B cell (primary cell): ENCODE data around the gene THADA. TPM values are rescaled to one million over a fixed set of nuclear protein-coding genes. Genes with fewer than 3 reads are reported as not detected.

ENCODE experiments used
- ATAC-seq: fragments of 200-7000 bp; cut with Tn5 transposase; one replicate; pipeline ENCODE4 v1.10.0; 2021; ENCODE audit warnings: low read depth, mild to moderate bottlenecking, moderate number of reproducible peaks, moderate library complexity
- CTCF ChIA-PET: fragments of 350-600 bp; sonication (Branson Sonifier 250); formaldehyde crosslinking; loops from one replicate; lab custom pipeline; 2021; ENCODE audit warnings: antibody characterized with exemption, inconsistent platforms; lab: Charles Lee
- POLR2A ChIA-PET: fragments of 350-600 bp; sonication (Branson Sonifier 250); formaldehyde crosslinking; loops from one replicate; lab custom pipeline; 2021; ENCODE audit warnings: antibody characterized with exemption; lab: Charles Lee
- DNase-seq: peaks from one replicate; pipeline ENCODE4 v3.0.0; 2013
- H2AFZ ChIP-seq: 2 replicates; pipeline ENCODE4 v1.6.1; 2012; ENCODE audit warnings: mild to moderate bottlenecking, low read depth, low read length; ENCODE audit not compliant: insufficient read depth, poor library complexity, severe bottlenecking
- H3K27ac ChIP-seq, 2 donors: 1 replicate in 1 of 2; 2 replicates in 1 of 2; pipeline ENCODE4 v1.5.1; 2012 to 2013; ENCODE audit warnings: low read length in 2 of 2, mild to moderate bottlenecking in 2 of 2, moderate library complexity in 1 of 2
- H3K27me3 ChIP-seq, 4 experiments: fragments of 200-600 bp in 1 of 4; sonication (generic) in 1 of 4; replicated peaks in 1 of 4; 1 replicate in 2 of 4; 2 replicates in 2 of 4; pipeline versions ENCODE4 v1.6.1 to v1.7.0; 2013 to 2016; ENCODE audit warnings: low read length in 3 of 4, mild to moderate bottlenecking in 2 of 4, mixed read lengths in 1 of 4, moderate library complexity in 1 of 4; ENCODE audit not compliant: insufficient read depth in 4 of 4, control insufficient read depth in 3 of 4; ENCODE audit errors: control extremely low read depth in 1 of 4
- H3K36me3 ChIP-seq, 2 experiments: replicated peaks in 1 of 2; 1 replicate in 1 of 2; 2 replicates in 1 of 2; pipeline versions ENCODE4 v1.6.1 to v1.7.1; 2013; ENCODE audit warnings: low read length in 1 of 2; ENCODE audit not compliant: insufficient read depth in 2 of 2, control insufficient read depth in 1 of 2; ENCODE audit errors: control extremely low read depth in 1 of 2, extremely low read depth in 1 of 2
- H3K4me1 ChIP-seq, 2 donors: fragments of 200-600 bp in 1 of 2; sonication (generic) in 1 of 2; 1 replicate in 1 of 2; 2 replicates in 1 of 2; pipeline versions ENCODE4 v1.5.1 to v1.6.1; 2013 to 2017; ENCODE audit warnings: low read length in 2 of 2; ENCODE audit not compliant: control insufficient read depth in 2 of 2, insufficient read depth in 2 of 2
- H3K4me2 ChIP-seq: replicated peaks from 2 replicates; pipeline ENCODE3; 2012; ENCODE audit warnings: mild to moderate bottlenecking, low read depth, low read length; ENCODE audit not compliant: poor library complexity, severe bottlenecking
- H3K4me3 ChIP-seq, 5 experiments: fragments of 200-600 bp in 1 of 5; sonication (generic) in 1 of 5; 1 replicate in 3 of 5; 2 replicates in 2 of 5; pipeline versions ENCODE4 v1.5.1 to v1.7.0; 2011 to 2016; ENCODE audit warnings: low read length in 4 of 5, mild to moderate bottlenecking in 4 of 5, low read depth in 2 of 5, control low read depth in 1 of 5, moderate library complexity in 1 of 5; ENCODE audit not compliant: insufficient read depth in 1 of 5; ENCODE audit errors: control extremely low read depth in 1 of 5, extremely low read depth in 1 of 5
- H3K79me2 ChIP-seq: fragments of 200-600 bp; sonication (generic); one replicate; pipeline ENCODE4 v1.6.0; 2016; ENCODE audit warnings: low read length; ENCODE audit not compliant: control insufficient read depth, insufficient read depth
- H3K9ac ChIP-seq: fragments of 200-600 bp; sonication (generic); 2 replicates; pipeline ENCODE4 v1.6.1; 2017; ENCODE audit warnings: mild to moderate bottlenecking, low read length, moderate library complexity
- H3K9me3 ChIP-seq, 3 donors: one replicate each; pipeline versions ENCODE4 v1.6.1 to v1.7.1; 2013; ENCODE audit warnings: low read length in 2 of 3; ENCODE audit not compliant: control insufficient read depth in 2 of 3, insufficient read depth in 1 of 3; ENCODE audit errors: control extremely low read depth in 1 of 3
- H4K20me1 ChIP-seq: 2 replicates; pipeline ENCODE4 v1.6.0; 2012; ENCODE audit warnings: mild to moderate bottlenecking, low read length; ENCODE audit not compliant: insufficient read depth, control insufficient read depth, poor library complexity, severe bottlenecking
- H3K27ac Mint-ChIP-seq: one replicate; pipeline ENCODE4 v1.8.0; 2021; ENCODE audit warnings: mixed read lengths
- H3K27me3 Mint-ChIP-seq: one replicate; pipeline ENCODE4 v1.8.0; 2021; ENCODE audit warnings: mixed read lengths
- H3K4me1 Mint-ChIP-seq: one replicate; pipeline ENCODE4 v1.8.0; 2021; ENCODE audit warnings: mixed read lengths
- H3K4me3 Mint-ChIP-seq: one replicate; pipeline ENCODE4 v1.8.0; 2021; ENCODE audit warnings: mixed read lengths
- H3K9me3 Mint-ChIP-seq: one replicate; pipeline ENCODE4 v1.8.0; 2022; ENCODE audit warnings: mixed read lengths; ENCODE audit not compliant: insufficient read depth
- EZH2 ChIP-seq: IDR thresholded peaks from 2 replicates; pipeline ENCODE4 v1.6.1; 2012; ENCODE audit warnings: borderline replicate concordance, low read depth, mild to moderate bottlenecking, moderate library complexity, low read length; ENCODE audit not compliant: insufficient read depth, poor library complexity, severe bottlenecking
- WGBS: methylation state at CpG from one replicate; pipeline ENCODE4 v1.1.5; 2013; ENCODE audit warnings: missing lambda C conversion rate; ENCODE audit not compliant: insufficient coverage; 5-methylcytosine and 5-hydroxymethylcytosine counted together
- intact Hi-C: fragments of 100-400 bp; cut with micrococcal nuclease; formaldehyde crosslinking; loops from one replicate; pipeline ENCODE4 v1.10.0; 2022
- polyA plus RNA-seq: library from polyadenylated mRNA; depleted of rRNA; stranded (reverse); fragments of >200 nt; gene quantifications from 2 replicates; pipeline ENCODE4 v1.2.3, GENCODE V29; 2012
- total RNA-seq, 2 donors: library from RNA; stranded (reverse); fragments of 120-200 nt in 1 of 2; gene quantifications; 1 replicate in 1 of 2; 2 replicates in 1 of 2; pipeline versions ENCODE4 v1.2.3 to v1.2.4, GENCODE V29; 2013 to 2022
- TF ChIP-seq, protein P1 (sequence below): fragments of 200-600 bp; IDR thresholded peaks from one replicate; pipeline ENCODE4 v1.8.0; 2022; ENCODE audit warnings: antibody characterized with exemption, mild to moderate bottlenecking

THADA gene
- total and polyA plus RNA-seq, 2 donors (not counting 1 experiment from before 2014, with no cell fraction given), result 17.6 to 48.5 TPM

- intact Hi-C loops, result no loop called here
- ATAC-seq (no peak), DNase-seq (no peak)
- Histone ChIP-seq H3K79me2 (no peaks in the 10 kb centered on the region), H3K4me1 (peaks cover 15 to 16% of the 10 kb centered on the region in 2 donors), H3K27ac (no peak overlapping the region), H3K4me2 (no peak overlapping the region), H3K4me3 (no peak overlapping the region), H4K20me1 (no peaks in the 10 kb centered on the region), H3K27me3 (peaks cover 0 to 36% (median 23%) of the 10 kb centered on the region in 4 experiments), H3K36me3 (no peaks in the 10 kb centered on the region), H2AFZ (no peak overlapping the region), H3K9me3 (peaks cover 0 to 11% (median 4%) of the 10 kb centered on the region in 3 donors), H3K9ac (no peak overlapping the region)
- TF ChIP-seq EZH2, result no peak
- TF ChIP-seq, protein P1, sequence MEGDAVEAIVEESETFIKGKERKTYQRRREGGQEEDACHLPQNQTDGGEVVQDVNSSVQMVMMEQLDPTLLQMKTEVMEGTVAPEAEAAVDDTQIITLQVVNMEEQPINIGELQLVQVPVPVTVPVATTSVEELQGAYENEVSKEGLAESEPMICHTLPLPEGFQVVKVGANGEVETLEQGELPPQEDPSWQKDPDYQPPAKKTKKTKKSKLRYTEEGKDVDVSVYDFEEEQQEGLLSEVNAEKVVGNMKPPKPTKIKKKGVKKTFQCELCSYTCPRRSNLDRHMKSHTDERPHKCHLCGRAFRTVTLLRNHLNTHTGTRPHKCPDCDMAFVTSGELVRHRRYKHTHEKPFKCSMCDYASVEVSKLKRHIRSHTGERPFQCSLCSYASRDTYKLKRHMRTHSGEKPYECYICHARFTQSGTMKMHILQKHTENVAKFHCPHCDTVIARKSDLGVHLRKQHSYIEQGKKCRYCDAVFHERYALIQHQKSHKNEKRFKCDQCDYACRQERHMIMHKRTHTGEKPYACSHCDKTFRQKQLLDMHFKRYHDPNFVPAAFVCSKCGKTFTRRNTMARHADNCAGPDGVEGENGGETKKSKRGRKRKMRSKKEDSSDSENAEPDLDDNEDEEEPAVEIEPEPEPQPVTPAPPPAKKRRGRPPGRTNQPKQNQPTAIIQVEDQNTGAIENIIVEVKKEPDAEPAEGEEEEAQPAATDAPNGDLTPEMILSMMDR, result no peak
- ChIA-PET POLR2A (no interaction called here), CTCF (interaction anchor here (0.7 kb wide), 1 partner anchor 90 kb away, joined by 3 read pairs; no protein-coding TSS in a partner anchor)
- Mint-ChIP-seq H3K9me3 (peaks cover 4% of the 10 kb centered on the region), H3K4me1 (peaks cover 15% of the 10 kb centered on the region), H3K27ac (no peak overlapping the region), H3K4me3 (no peak overlapping the region), H3K27me3 (peaks cover 74% of the 10 kb centered on the region)
- WGBS, result 81% methylated on average over 3 of the region's 6 CpGs
Measured at GRCh38 chr2:43634604-43635306, 38.9 kb upstream of the THADA start.

- WGBS, result 79% methylated on average over 10 of the region's 11 CpGs
- TF ChIP-seq, protein P1, result no peak
- TF ChIP-seq EZH2, result no peak
- peaks cover 3% of the 10 kb centered on the region for H3K9me3 Mint-ChIP-seq
Measured at GRCh38 chr2:43631618-43632317, 35.9 kb upstream of the THADA start.

More at GRCh38 chr2:43631618-43632317, 35.9 kb upstream of the THADA start:
- Histone ChIP-seq H2AFZ (no peak overlapping the region), H3K4me2 (no peak overlapping the region), H3K27ac (no peak overlapping the region), H3K9me3 (peaks cover 0 to 1% (median 0%) of the 10 kb centered on the region in 3 donors), H3K4me3 (no peak overlapping the region), H3K27me3 (peaks cover 0 to 24% (median 16%) of the 10 kb centered on the region in 4 experiments), H4K20me1 (no peaks in the 10 kb centered on the region), H3K36me3 (no peaks in the 10 kb centered on the region), H3K79me2 (no peaks in the 10 kb centered on the region), H3K4me1 (peaks cover 2 to 4% of the 10 kb centered on the region in 2 donors), H3K9ac (no peak overlapping the region)
- Mint-ChIP-seq H3K27me3 (peaks cover 60% of the 10 kb centered on the region), H3K4me3 (no peak overlapping the region), H3K27ac (no peak overlapping the region), H3K4me1 (peaks cover 6% of the 10 kb centered on the region)
- ChIA-PET CTCF (no interaction called here), POLR2A (no interaction called here)
- intact Hi-C loops, result no loop called here
- DNase-seq, result no peak
- no peak for ATAC-seq
